ENCODE results near the gene MCF2L.

GRCh38 chr13:112968910-112969691 lies at the start of gene MCF2L:
- TF ChIP-seq CTCF (IDR thresholded peaks at IDR 0.05) = no peak
- TF ChIP-seq POLR2A (IDR thresholded peaks at IDR 0.05; ENCODE audit: low read length) = no peak
- no peak for TF ChIP-seq MYC (IDR thresholded peaks at IDR 0.05; ENCODE audit: borderline replicate concordance, low read length)
- no peak for TF ChIP-seq RFX5 (IDR thresholded peaks at IDR 0.05)

Measured in A549 (cell line).